Omental fat pad (tissue), 4 donors: ENCODE results near the gene CTBP2. TPM values are rescaled to one million over a fixed set of nuclear protein-coding genes. Genes with fewer than 3 reads are reported as not detected.

ENCODE experiments used
- ATAC-seq: fragments of 150-250 bp; one replicate; pipeline ENCODE4 v1.9.1; 2016; ENCODE audit warnings: mild to moderate bottlenecking, moderate library complexity; ENCODE audit not compliant: low FRiP score
- DNase-seq: peaks from one replicate; pipeline ENCODE4 v3.0.0-alpha.2; 2019; ENCODE audit warnings: low spot score
- total RNA-seq, 4 donors: library from RNA; depleted of rRNA; stranded (reverse); fragments of >200 nt; gene quantifications; one replicate each; pipeline ENCODE4 v1.1.0, GENCODE V29; 2016
- TF ChIP-seq, protein P1 (sequence below), 3 donors: fragments of 450-650 bp; IDR thresholded peaks; one replicate each; pipeline ENCODE4 v1.5.1; 2016 to 2017; ENCODE audit warnings: antibody characterized with exemption in 3 of 3, mild to moderate bottlenecking in 3 of 3, moderate library complexity in 2 of 3

The CTBP2 gene
- total RNA-seq, 4 donors from 2014 or later, result 29.4 to 58.6 (median 46.2) TPM

DNA sequence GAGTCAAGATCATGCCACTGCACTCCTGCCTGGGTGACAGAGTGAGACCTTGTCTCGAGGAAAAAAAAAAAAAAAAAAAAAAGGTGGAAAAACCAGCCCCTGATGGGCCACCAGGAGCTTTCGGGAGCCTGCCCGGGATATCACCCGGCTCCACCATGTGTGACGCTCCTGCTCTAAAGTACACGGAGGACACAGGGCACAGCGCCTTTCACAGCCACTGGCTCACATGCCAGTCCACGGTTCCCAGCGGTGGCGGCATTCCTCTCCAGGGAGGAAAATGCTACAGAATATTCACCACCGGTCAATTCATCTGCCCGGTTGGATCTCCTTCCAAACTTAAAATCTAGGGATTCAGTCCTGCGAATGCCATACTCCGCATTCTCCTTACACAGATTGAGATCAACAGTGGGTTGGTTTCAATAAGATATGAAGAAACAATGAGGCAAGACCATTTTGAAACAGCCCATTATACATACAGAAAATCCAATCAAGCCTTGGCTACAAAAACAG, 81.2 kb downstream of the CTBP2 start:
- ATAC-seq, result no peak
- TF ChIP-seq, protein P1, sequence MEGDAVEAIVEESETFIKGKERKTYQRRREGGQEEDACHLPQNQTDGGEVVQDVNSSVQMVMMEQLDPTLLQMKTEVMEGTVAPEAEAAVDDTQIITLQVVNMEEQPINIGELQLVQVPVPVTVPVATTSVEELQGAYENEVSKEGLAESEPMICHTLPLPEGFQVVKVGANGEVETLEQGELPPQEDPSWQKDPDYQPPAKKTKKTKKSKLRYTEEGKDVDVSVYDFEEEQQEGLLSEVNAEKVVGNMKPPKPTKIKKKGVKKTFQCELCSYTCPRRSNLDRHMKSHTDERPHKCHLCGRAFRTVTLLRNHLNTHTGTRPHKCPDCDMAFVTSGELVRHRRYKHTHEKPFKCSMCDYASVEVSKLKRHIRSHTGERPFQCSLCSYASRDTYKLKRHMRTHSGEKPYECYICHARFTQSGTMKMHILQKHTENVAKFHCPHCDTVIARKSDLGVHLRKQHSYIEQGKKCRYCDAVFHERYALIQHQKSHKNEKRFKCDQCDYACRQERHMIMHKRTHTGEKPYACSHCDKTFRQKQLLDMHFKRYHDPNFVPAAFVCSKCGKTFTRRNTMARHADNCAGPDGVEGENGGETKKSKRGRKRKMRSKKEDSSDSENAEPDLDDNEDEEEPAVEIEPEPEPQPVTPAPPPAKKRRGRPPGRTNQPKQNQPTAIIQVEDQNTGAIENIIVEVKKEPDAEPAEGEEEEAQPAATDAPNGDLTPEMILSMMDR (IDR thresholded peaks at IDR 0.05), result no peak
- no peak for DNase-seq

DNA sequence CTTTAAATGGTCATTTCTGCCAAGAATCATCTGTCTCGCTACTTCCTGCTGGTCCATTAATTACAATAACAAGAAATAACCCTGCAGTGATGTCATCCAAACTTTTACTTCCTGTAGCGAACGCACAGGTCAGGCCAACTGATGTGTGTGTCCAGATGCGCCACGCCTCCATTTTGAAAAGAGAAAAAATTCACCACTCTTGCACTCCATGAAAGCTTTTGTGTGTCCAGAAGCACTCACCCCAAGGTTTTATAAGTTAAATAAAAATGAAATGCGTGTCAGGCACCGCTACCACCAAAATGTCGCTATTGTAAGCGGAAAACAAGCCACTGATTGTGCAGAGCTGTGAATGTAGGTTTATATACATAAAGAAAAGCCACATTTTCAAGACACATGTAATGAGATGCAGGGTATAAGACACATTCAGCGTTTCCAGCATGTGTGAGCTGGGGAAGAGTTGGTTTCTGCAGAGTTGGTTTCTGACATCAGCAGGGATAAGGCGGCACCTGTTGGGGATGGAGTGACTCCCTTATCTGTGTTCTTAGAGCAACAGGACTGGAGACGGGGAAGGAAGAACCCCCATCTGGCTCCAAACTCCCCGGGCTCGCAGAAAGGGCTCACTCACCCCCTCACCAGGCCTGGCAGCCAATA, 83.3 kb downstream of the CTBP2 start:
- DNase-seq (no peak), ATAC-seq (no peak)
- TF ChIP-seq, protein P1 (IDR thresholded peaks at IDR 0.05), result no peak

DNA sequence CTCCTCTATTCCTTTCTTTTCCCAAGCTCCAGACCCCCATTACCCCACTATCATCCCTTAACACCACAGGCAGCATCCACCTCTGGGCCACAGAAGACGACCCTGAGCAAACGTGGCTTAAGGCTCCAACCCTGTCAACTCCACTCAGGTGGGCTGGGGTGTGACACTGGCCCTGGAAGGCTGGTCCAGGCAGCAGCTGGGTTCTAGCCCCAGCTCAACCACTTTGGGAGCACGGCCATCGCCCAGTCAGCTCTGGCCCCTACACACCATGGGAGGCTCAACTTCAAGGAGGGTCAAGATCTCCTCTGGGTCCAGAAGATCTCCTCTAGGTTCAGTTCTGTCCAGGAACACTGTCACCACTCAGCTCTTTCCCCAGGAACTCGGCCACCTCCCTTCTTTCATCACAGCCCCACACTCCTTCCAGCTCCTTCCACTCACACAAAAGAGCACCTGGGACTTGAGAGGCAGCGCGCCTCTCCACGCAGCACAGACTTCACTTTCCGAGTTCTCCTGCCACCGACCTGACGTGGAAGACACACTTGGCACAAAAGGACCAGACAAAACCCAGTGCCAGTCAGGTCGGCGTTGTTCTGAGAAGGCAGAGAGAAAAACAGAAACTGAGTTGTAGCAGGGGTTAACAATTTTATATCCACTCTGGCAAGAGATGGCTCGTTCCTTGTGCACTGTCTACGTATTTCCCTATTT, 84.1 kb downstream of the CTBP2 start:
- DNase-seq (no peak), ATAC-seq (no peak)
- TF ChIP-seq, protein P1 (IDR thresholded peaks at IDR 0.05), result no peak

DNA sequence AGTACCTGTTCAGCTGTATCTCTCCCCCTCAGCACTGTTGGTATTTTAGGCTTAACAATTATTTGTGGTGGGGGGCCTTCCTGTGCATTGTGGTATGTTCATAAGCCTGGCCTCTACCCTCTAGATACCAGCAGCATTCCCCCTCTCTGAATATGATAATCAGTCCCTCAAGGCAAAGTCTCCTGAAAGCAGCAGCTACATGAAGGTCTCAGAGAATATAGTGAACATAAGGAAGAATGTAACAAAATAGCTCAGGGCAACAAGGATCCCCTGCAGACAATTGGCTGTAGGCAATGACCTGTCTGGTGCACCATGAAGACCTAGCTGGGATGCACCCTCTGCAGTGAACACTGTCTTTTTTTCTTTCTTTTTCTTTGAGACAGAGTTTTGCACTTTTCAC, 86.4 kb downstream of the CTBP2 start:
- ATAC-seq (no peak), DNase-seq (no peak)
- TF ChIP-seq, protein P1 (IDR thresholded peaks at IDR 0.05), result no peak

DNA sequence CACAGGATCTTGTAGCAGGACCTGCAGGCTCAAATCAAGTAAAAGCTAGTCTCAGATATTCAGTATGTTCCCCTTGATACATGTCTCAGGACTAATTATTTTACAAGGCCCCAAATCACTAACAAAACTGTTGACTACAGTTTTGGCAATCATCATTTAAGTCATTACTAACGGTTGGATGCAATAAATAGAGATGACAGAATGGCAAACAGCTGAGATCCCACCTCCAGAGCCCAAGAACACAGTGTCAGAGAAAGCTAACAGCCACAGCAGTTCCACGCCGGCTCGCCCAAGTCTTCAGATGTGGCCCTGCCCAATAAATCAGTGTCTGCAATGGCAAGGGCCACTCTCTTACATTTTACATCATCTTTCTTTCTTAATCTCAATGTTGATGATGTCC, 87.6 kb downstream of the CTBP2 start:
- TF ChIP-seq, protein P1 (IDR thresholded peaks at IDR 0.05), result no peak
- no peak for DNase-seq

DNA sequence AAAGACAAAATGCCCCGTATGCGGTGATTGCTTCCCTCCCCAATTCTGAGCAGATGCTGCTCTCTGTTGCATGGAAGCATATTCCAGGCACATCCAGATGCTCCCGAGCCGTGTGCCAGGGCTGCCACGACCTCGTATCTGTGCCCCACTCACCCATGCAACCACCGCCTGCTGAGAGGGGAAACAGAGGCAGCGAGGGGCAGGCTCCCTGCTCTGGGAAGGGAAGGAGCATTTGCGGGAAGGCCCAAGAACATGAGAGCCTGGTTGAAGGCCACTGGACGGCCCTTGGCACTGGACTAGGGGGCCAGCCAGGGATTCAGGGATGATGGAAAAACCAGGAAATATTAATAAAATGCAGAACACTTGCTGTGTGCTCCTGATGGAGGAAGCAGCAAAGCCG, 89.4 kb downstream of the CTBP2 start:
- DNase-seq (no peak), ATAC-seq (no peak)
- TF ChIP-seq, protein P1 (IDR thresholded peaks at IDR 0.05), result no peak

More for the DNA sequence above, 87.6 kb downstream of the CTBP2 start:
- no peak for ATAC-seq

DNA sequence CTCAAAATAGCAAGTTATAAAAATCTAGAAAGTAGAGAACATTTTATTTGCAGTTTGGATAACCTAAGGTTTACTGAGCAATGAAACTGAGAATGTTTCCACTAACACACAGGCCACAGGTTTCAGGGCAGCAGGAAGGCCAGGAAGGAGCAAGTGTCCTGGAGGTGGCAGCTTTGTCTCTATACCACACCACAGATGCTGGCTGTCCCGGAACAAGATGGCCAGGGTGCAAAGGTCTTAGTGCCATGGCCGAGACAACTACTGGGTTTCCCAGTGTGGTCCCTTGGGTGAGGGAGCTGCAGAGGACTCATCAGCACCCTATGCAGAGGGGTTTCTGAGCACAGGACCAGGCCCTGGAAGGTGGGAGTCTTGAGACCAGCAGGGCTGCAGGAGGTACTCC, 92.0 kb downstream of the CTBP2 start:
- TF ChIP-seq, protein P1 (IDR thresholded peaks at IDR 0.05), result no peak

More for the DNA sequence above, 92.0 kb downstream of the CTBP2 start:
- DNase-seq (no peak), ATAC-seq (no peak)
